ENCODE results near the gene IDH3G.

- TF ChIP-seq CTCF (IDR thresholded peaks at IDR 0.05) (no peak), POLR2A (IDR thresholded peaks at IDR 0.05) (no peak), POLR2AphosphoS5 (IDR thresholded peaks at IDR 0.05) (no peak)
These were observed 37.4 kb upstream of the IDH3G start for GRCh38 chrX:153831429-153832150.

Measured in upper lobe of left lung (tissue), 4 donors.